Myocyte (in vitro differentiated cells): ENCODE data around the gene ZBTB44. TPM values are rescaled to one million over a fixed set of nuclear protein-coding genes. Genes with fewer than 3 reads are reported as not detected.
"Not testable (repeated sequence)": the region's sequence is repeated elsewhere in the genome, so short reads cannot be mapped to it uniquely, and the experiment has no call there.

Source experiments
- DNase-seq: peaks from one replicate; pipeline ENCODE4 v3.0.0-alpha.2; 2012; ENCODE audit warnings: low read depth
- total RNA-seq: library from RNA; depleted of rRNA; stranded (reverse); fragments of >200 nt; gene quantifications from 2 replicates; pipeline ENCODE4 v1.2.3, GENCODE V29; 2014

The ZBTB44 gene
- total RNA-seq, 1 donor from 2014 or later, result 20.5 TPM

GRCh38 chr11:130313383-130314183 lies 1.1 kb downstream of the ZBTB44 start:
- DNase-seq, result no peak

GRCh38 chr11:130312046-130312445 lies 2.7 kb downstream of the ZBTB44 start:
- DNase-seq, result no peak

GRCh38 chr11:130310622-130311021 lies 4.1 kb downstream of the ZBTB44 start:
- no peak for DNase-seq

GRCh38 chr11:130308886-130309285 lies 5.8 kb downstream of the ZBTB44 start:
- DNase-seq, result no peak

- no peak for DNase-seq
Observed at GRCh38 chr11:130308059-130308458, 6.7 kb downstream of the ZBTB44 start.

- no peak for DNase-seq
Observed at GRCh38 chr11:130304651-130305050, 10.1 kb downstream of the ZBTB44 start.

GRCh38 chr11:130301002-130301401 lies 13.7 kb downstream of the ZBTB44 start:
- DNase-seq, result peak; percentile 18

- peak; percentile 81 for DNase-seq
Observed at GRCh38 chr11:130300567-130300966, 14.2 kb downstream of the ZBTB44 start.

GRCh38 chr11:130299978-130300377 lies 14.7 kb downstream of the ZBTB44 start:
- DNase-seq, result peak; percentile 2

GRCh38 chr11:130295657-130296056 lies 19.1 kb downstream of the ZBTB44 start:
- DNase-seq, result no peak

GRCh38 chr11:130282111-130282510 lies 32.6 kb downstream of the ZBTB44 start:
- DNase-seq, result no peak

- DNase-seq, result not testable (repeated sequence)
Observed at GRCh38 chr11:130281341-130281740, 33.4 kb downstream of the ZBTB44 start.

GRCh38 chr11:130279989-130280388 lies 34.7 kb downstream of the ZBTB44 start:
- DNase-seq, result no peak

GRCh38 chr11:130278745-130279144 lies 36.0 kb downstream of the ZBTB44 start:
- DNase-seq, result no peak

GRCh38 chr11:130278151-130278550 lies 36.6 kb downstream of the ZBTB44 start:
- no peak for DNase-seq

GRCh38 chr11:130272336-130272735 lies 42.4 kb downstream of the ZBTB44 start:
- DNase-seq, result no peak

GRCh38 chr11:130269326-130269943 lies 45.3 kb downstream of the ZBTB44 start:
- no peak for DNase-seq

GRCh38 chr11:130263351-130263750 lies 51.4 kb downstream of the ZBTB44 start:
- no peak for DNase-seq

GRCh38 chr11:130262424-130262823 lies 52.3 kb downstream of the ZBTB44 start:
- no peak for DNase-seq

- no peak for DNase-seq
Observed at GRCh38 chr11:130261571-130261970, 53.1 kb downstream of the ZBTB44 start.

GRCh38 chr11:130260742-130261141 lies 54.0 kb downstream of the ZBTB44 start:
- DNase-seq, result no peak

GRCh38 chr11:130260080-130260627 lies 54.6 kb downstream of the ZBTB44 start:
- DNase-seq, result no peak
